ENCODE results near the gene CD68. TPM values are rescaled to one million over a fixed set of nuclear protein-coding genes. Genes with fewer than 3 reads are reported as not detected.

CD68 gene
- total and polyA plus RNA-seq, 4 donors, result 33.3 to 595 (median 395) TPM

GRCh38 chr17:7551396-7551795 is 28.0 kb upstream of the CD68 start:
- Histone ChIP-seq H3K9me3 (ENCODE audit: control insufficient read depth in 4 of 4, insufficient read depth in 3 of 4, low read length in 3 of 4) (no peaks in the 10 kb centered on the region), H3K9ac (ENCODE audit: insufficient read depth in 1 of 2, low read length in 2 of 2) (no peak overlapping the region), H3K27me3 (ENCODE audit: control insufficient read depth in 3 of 3, insufficient read depth in 3 of 3, low read length in 2 of 3) (no peaks in the 10 kb centered on the region), H3K4me1 (ENCODE audit: control insufficient read depth in 5 of 5, insufficient read depth in 5 of 5, low read length in 5 of 5) (peaks cover 0 to 10% (median 4%) of the 10 kb centered on the region in 5 donors), H3K27ac (ENCODE audit: low read depth in 1 of 2, low read length in 1 of 2) (no peak overlapping the region), H3K36me3 (ENCODE audit: control insufficient read depth in 4 of 4, insufficient read depth in 4 of 4, low read length in 4 of 4) (peaks cover 0 to 6% (median under 1%) of the 10 kb centered on the region in 4 donors), H3K4me3 (no peak overlapping the region)
- TF ChIP-seq CTCF (IDR thresholded peaks at IDR 0.05; ENCODE audit: control extremely low read depth, extremely low read depth), result no peak
- WGBS, 2 donors, result 82 to 87% methylated on average over 4 of the region's 4 CpGs
- DNase-seq, result no peak
- ATAC-seq (ENCODE audit: insufficient read depth, low FRiP score), result no peak

- no peak overlapping the region for H3K27ac ChIP-seq (ENCODE audit: low read depth in 1 of 2, low read length in 1 of 2)
- 32 to 57% methylated on average over 6 of the region's 6 CpGs for WGBS, 2 donors
- peaks cover 0 to 18% (median 4%) of the 10 kb centered on the region in 5 donors for H3K4me1 ChIP-seq (ENCODE audit: control insufficient read depth in 5 of 5, insufficient read depth in 5 of 5, low read length in 5 of 5)
- no peaks in the 10 kb centered on the region for H3K9me3 ChIP-seq (ENCODE audit: control insufficient read depth in 4 of 4, insufficient read depth in 3 of 4, low read length in 3 of 4)
- no peaks in the 10 kb centered on the region for H3K27me3 ChIP-seq (ENCODE audit: control insufficient read depth in 3 of 3, insufficient read depth in 3 of 3, low read length in 2 of 3)
- DNase-seq (peak in 1 of 3 donors; percentile 15), ATAC-seq (ENCODE audit: insufficient read depth, low FRiP score) (no peak)
- TF ChIP-seq CTCF (IDR thresholded peaks at IDR 0.05; ENCODE audit: control extremely low read depth, extremely low read depth), result no peak
- H3K36me3 ChIP-seq (ENCODE audit: control insufficient read depth in 4 of 4, insufficient read depth in 4 of 4, low read length in 4 of 4), result peaks cover 0 to 6% (median 2%) of the 10 kb centered on the region in 4 donors
- no peak overlapping the region for H3K4me3 ChIP-seq
- H3K9ac ChIP-seq (ENCODE audit: insufficient read depth in 1 of 2, low read length in 2 of 2), result no peak overlapping the region
Measured at GRCh38 chr17:7552621-7553051, 26.8 kb upstream of the CD68 start.

GRCh38 chr17:7553356-7553755 is 26.1 kb upstream of the CD68 start:
- no peak overlapping the region for H3K9ac ChIP-seq (ENCODE audit: insufficient read depth in 1 of 2, low read length in 2 of 2)
- H3K4me3 ChIP-seq, result no peak overlapping the region
- DNase-seq (no peak), ATAC-seq (ENCODE audit: insufficient read depth, low FRiP score) (no peak)
- WGBS, 2 donors, result 91 to 95% methylated on average over 1 of the region's 1 CpG
- H3K27me3 ChIP-seq (ENCODE audit: control insufficient read depth in 3 of 3, insufficient read depth in 3 of 3, low read length in 2 of 3), result no peaks in the 10 kb centered on the region
- no peaks in the 10 kb centered on the region for H3K9me3 ChIP-seq (ENCODE audit: control insufficient read depth in 4 of 4, insufficient read depth in 3 of 4, low read length in 3 of 4)
- H3K4me1 ChIP-seq (ENCODE audit: control insufficient read depth in 5 of 5, insufficient read depth in 5 of 5, low read length in 5 of 5), result peaks cover 0 to 21% (median 9%) of the 10 kb centered on the region in 5 donors
- H3K36me3 ChIP-seq (ENCODE audit: control insufficient read depth in 4 of 4, insufficient read depth in 4 of 4, low read length in 4 of 4), result peaks cover 0 to 6% (median 2%) of the 10 kb centered on the region in 4 donors
- no peak overlapping the region for H3K27ac ChIP-seq (ENCODE audit: low read depth in 1 of 2, low read length in 1 of 2)
- TF ChIP-seq CTCF (IDR thresholded peaks at IDR 0.05; ENCODE audit: control extremely low read depth, extremely low read depth), result no peak
